Endodermal cell (in vitro differentiated cells): ENCODE results near the gene ABCB11. TPM values are rescaled to one million over a fixed set of nuclear protein-coding genes. Genes with fewer than 3 reads are reported as not detected.

Source experiments
- DNase-seq: peaks from one replicate; pipeline ENCODE4 v3.0.0-alpha.2; 2017
- H3K27ac ChIP-seq: 2 replicates; pipeline ENCODE4 v1.5.1; 2013; ENCODE audit warnings: mild to moderate bottlenecking, low read depth, low read length, moderate library complexity
- H3K27me3 ChIP-seq: 2 replicates; pipeline ENCODE4 v1.6.1; 2013; ENCODE audit warnings: mild to moderate bottlenecking, low read length, moderate library complexity; ENCODE audit not compliant: insufficient read depth, control insufficient read depth, poor library complexity, severe bottlenecking
- H3K36me3 ChIP-seq: 2 replicates; pipeline ENCODE4 v1.7.0; 2013; ENCODE audit warnings: mild to moderate bottlenecking, low read length, moderate library complexity; ENCODE audit not compliant: control insufficient read depth, insufficient read depth
- H3K4me1 ChIP-seq: one replicate; pipeline ENCODE4 v1.7.0; 2013; ENCODE audit warnings: low read length; ENCODE audit not compliant: control insufficient read depth, insufficient read depth
- H3K4me3 ChIP-seq: 2 replicates; pipeline ENCODE4 v1.5.1; 2013; ENCODE audit warnings: mild to moderate bottlenecking, low read length, moderate library complexity
- H3K9ac ChIP-seq: 2 replicates; pipeline ENCODE4 v1.6.1; 2013; ENCODE audit warnings: mild to moderate bottlenecking, low read length, moderate library complexity; ENCODE audit not compliant: poor library complexity, severe bottlenecking; ENCODE audit errors: extremely low read depth
- H3K9me3 ChIP-seq: 2 replicates; pipeline ENCODE4 v1.6.1; 2013; ENCODE audit warnings: mild to moderate bottlenecking, low read length, moderate library complexity; ENCODE audit not compliant: control insufficient read depth
- H3K27ac Mint-ChIP-seq: 2 replicates; pipeline ENCODE4 v1.8.0; 2020; ENCODE audit warnings: mixed read lengths
- H3K27me3 Mint-ChIP-seq: 2 replicates; pipeline ENCODE4 v1.8.0; 2021; ENCODE audit warnings: mild to moderate bottlenecking, mixed read lengths; ENCODE audit not compliant: insufficient read depth
- H3K36me3 Mint-ChIP-seq: 2 replicates; pipeline ENCODE4 v1.8.0; 2020; ENCODE audit warnings: low read depth, mixed read lengths
- H3K4me1 Mint-ChIP-seq: 2 replicates; pipeline ENCODE4 v1.8.0; 2020; ENCODE audit warnings: mixed read lengths
- H3K4me3 Mint-ChIP-seq: 2 replicates; pipeline ENCODE4 v1.8.0; 2020; ENCODE audit warnings: mild to moderate bottlenecking, moderate library complexity, mixed read lengths
- H3K9me3 Mint-ChIP-seq: 2 replicates; pipeline ENCODE4 v1.8.0; 2020; ENCODE audit warnings: mild to moderate bottlenecking, mixed read lengths
- CTCF ChIP-seq: fragments of 200-600 bp; sonication (generic); conservative IDR thresholded peaks from 2 replicates; pipeline ENCODE4 v1.5.0; 2021; ENCODE audit warnings: antibody characterized with exemption, mild to moderate bottlenecking
- WGBS, 2 experiments: methylation state at CpG; one replicate each; pipeline versions ENCODE4 v1.1.5 to v1.1.7; 2013; ENCODE audit warnings: missing lambda C conversion rate in 2 of 2, mixed read lengths in 1 of 2; ENCODE audit not compliant: insufficient coverage in 1 of 2, insufficient read length in 1 of 2; 5-methylcytosine and 5-hydroxymethylcytosine counted together
- total RNA-seq, 2 donors: library from RNA; stranded (reverse); fragmentation: NEBNext Ultra II Directional in 1 of 2; extraction: Animal tissue kit (Norgen Biotek cat#: 25700) in 1 of 2; gene quantifications; 2 replicates in 1 of 2; 3 replicates in 1 of 2; pipeline ENCODE4 v1.2.1, GENCODE V29; 2021

ABCB11 gene
- total RNA-seq, 2 donors from 2014 or later: 0.04 TPM

DNA sequence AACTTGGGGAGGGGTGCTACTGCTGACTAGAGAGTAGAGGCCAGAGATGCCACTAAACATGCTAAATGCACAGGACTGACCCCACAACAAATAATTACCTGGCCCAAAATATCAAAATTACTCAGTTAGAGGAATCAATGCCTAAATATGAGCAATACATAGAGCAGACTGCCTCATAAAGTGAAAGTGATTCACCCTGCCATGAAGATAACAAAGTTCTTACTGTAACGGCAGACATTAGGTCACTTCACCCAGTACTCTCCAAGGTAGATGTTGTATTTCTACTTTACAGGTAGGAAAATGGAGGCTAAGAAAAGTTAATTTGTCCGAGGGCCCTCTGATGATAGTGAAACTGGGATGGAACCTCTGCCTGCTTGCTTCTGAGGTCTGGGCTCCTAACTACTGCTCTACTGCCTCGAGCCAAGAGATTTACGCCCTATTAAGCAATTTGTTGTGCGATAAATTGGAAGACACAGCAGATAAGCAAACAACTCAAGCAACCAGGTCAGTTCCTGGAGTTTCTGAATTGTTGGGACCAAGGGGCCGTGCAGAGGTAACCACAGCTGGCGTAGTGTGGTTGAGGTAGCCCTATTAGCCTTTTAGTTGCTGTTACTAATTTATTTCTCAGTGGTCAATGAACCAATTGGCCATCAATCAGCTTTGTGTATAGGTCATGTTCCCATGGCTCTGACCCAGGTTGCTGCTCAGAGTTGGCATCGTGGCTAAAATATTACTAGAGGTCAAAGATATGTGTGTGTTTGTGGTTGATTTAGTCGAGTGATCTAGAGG is 43.0 kb upstream of the ABCB11 start:
- H3K27ac ChIP-seq: no peak overlapping the region
- DNase-seq: no peak
- WGBS, 2 experiments: 95 to 100% methylated on average over 7 to 9 of the region's 9 CpGs
- H3K9ac ChIP-seq: no peak overlapping the region
- Mint-ChIP-seq H3K9me3 (no peaks in the 10 kb centered on the region), H3K4me1 (no peaks in the 10 kb centered on the region), H3K27ac (no peak overlapping the region), H3K4me3 (no peak overlapping the region), H3K36me3 (no peaks in the 10 kb centered on the region), H3K27me3 (no peaks in the 10 kb centered on the region)
- H3K36me3 ChIP-seq: no peaks in the 10 kb centered on the region
- H3K4me1 ChIP-seq: no peaks in the 10 kb centered on the region
- no peak for TF ChIP-seq CTCF
- no peaks in the 10 kb centered on the region for H3K27me3 ChIP-seq
- H3K9me3 ChIP-seq: no peaks in the 10 kb centered on the region
- H3K4me3 ChIP-seq: no peak overlapping the region

GRCh38 chr2:169073211-169073962 is 42.3 kb upstream of the ABCB11 start:
- no peak for TF ChIP-seq CTCF
- Mint-ChIP-seq H3K27me3 (no peaks in the 10 kb centered on the region), H3K4me1 (no peaks in the 10 kb centered on the region), H3K36me3 (no peaks in the 10 kb centered on the region), H3K27ac (no peak overlapping the region), H3K4me3 (no peak overlapping the region), H3K9me3 (no peaks in the 10 kb centered on the region)
- Histone ChIP-seq H3K4me1 (no peaks in the 10 kb centered on the region), H3K27ac (no peak overlapping the region), H3K9ac (no peak overlapping the region), H3K9me3 (no peaks in the 10 kb centered on the region), H3K36me3 (no peaks in the 10 kb centered on the region), H3K4me3 (no peak overlapping the region), H3K27me3 (no peaks in the 10 kb centered on the region)
- DNase-seq: no peak
- WGBS, 2 experiments: 98 to 100% methylated on average over 2 of the region's 3 CpGs

DNA sequence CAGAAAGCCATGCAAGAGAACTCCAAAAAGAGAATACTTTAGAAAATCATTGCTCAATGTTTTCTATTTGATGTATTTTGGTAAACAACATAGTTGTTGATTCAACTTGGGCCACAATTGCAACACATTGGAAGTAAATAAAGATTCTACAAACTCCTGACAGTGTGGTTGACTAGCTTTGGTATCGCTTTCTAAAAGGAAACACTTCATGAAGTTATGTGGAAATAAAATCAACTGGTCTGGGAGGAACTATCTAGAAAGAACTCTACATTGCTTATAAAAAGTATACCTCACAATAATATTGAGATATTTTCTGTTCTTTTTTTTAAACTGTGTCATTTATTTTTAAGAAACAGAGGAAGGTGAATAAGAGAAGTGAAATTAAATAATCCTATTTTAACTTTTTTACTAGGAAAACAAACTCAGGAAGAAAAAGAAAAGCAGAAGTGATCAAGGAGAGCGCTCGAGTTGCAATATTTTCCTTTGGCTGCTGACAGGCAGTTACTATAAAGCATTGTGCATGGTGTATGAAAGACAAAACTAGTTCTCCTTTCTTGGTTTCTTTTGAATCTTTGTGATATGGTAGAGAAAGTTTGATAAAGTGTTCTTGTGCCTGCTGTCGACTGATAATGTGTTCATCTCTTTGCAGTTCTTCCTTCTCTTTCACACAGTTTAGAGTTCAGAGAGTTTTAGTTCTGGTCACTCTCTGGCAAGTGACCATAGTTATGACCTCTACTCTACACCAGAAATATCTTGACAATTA is 41.2 kb upstream of the ABCB11 start:
- Histone ChIP-seq H3K9me3 (no peaks in the 10 kb centered on the region), H3K9ac (no peak overlapping the region), H3K36me3 (no peaks in the 10 kb centered on the region), H3K4me3 (no peak overlapping the region), H3K27ac (no peak overlapping the region), H3K27me3 (no peaks in the 10 kb centered on the region), H3K4me1 (no peaks in the 10 kb centered on the region)
- Mint-ChIP-seq H3K27ac (no peak overlapping the region), H3K4me3 (no peak overlapping the region), H3K27me3 (no peaks in the 10 kb centered on the region), H3K9me3 (no peaks in the 10 kb centered on the region), H3K36me3 (no peaks in the 10 kb centered on the region), H3K4me1 (no peaks in the 10 kb centered on the region)
- whole genome bisulfite sequencing, 2 experiments: 94 to 100% methylated on average over 2 to 4 of the region's 4 CpGs
- DNase-seq: no peak
- TF ChIP-seq CTCF: no peak
